RCC 7860 (cell line): ENCODE measurements around the gene MKRN2OS.
A peak's percentile ranks its signal among the peaks of the same experiment; 100 is the strongest.

Source experiments
- DNase-seq: peaks from one replicate; pipeline ENCODE4 v3.0.0-alpha.2; 2015; ENCODE audit warnings: low spot score
- FAIRE-seq: peaks from 2 replicates; lab custom pipeline; 2012; peaks lifted over from hg19 to GRCh38; lab: Jason Lieb, UNC

Gene MKRN2OS

DNA sequence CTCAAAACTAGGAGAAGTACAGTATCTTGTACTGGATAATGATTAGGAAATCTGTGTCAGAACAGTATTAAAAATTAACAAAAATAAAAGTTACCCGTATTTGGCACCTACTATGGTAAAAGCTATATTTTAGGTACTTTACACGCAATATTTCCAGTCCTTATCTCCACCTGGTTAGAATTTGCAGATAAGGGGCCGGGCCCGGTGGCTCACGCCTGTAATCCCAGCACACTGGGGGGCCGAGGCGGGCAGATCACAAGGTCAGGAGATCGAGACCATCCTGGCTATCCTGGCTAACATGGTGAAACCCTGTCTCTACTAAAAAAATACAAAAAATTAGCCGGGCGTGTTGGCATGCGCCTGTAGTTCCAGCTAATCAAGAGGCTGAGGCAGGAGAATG is 28.4 kb downstream of the MKRN2OS start:
- no peak for FAIRE-seq
- no peak for DNase-seq

DNA sequence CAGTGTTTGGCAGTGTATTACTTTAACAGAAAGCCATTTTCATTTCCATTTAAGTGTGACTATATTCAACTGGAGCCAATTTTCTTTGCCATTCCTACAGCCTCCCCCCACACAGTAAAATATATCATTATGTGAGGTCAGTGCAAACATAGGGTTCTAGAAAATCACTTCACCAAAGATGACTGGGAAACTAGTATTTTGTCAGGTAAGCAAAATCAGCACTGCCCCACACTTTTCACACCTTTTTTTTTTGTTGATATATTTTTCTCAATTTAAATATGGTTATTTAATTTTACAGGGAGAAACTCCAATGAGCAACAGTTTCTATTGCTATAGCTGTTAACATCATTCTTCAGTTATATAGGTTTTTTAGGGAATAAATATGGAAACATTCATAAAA is 29.7 kb downstream of the MKRN2OS start:
- no peak for FAIRE-seq
- no peak for DNase-seq

DNA sequence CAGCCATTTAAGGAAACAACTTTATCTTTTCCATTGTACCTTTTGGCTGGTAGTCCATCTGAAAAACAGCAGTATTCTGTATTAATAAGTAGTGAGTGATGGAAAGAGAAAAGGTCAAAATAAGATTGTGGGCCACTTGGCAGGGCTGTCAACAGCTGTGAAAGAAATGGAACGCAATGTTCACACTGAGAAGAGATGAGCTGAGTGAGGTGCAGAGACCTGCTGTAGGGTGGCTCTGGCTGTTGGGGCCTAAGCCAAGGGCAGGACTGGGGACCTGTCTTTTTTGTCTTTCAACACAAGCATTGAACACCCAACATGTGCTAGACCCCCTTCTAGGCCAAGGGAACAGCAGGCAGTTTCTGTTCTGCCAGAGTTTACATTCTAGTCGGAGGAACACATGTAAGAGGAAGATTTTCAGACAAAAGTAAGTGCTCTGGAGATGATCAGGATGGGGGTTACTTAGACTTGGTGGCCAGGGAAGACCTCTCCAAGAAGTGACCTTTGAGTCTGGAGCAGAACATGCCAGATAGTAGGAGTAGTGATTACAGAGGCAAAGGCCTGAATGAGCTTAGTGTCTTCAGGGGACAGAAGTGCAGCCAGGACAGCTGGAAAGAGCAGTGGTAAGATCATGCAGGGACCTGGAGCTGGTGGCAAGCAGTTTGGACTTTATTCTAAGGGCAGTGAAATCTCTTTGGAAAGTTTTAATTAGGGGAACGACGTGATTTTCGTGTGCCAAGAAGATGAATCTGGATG is 31.4 kb downstream of the MKRN2OS start:
- no peak for FAIRE-seq

DNA sequence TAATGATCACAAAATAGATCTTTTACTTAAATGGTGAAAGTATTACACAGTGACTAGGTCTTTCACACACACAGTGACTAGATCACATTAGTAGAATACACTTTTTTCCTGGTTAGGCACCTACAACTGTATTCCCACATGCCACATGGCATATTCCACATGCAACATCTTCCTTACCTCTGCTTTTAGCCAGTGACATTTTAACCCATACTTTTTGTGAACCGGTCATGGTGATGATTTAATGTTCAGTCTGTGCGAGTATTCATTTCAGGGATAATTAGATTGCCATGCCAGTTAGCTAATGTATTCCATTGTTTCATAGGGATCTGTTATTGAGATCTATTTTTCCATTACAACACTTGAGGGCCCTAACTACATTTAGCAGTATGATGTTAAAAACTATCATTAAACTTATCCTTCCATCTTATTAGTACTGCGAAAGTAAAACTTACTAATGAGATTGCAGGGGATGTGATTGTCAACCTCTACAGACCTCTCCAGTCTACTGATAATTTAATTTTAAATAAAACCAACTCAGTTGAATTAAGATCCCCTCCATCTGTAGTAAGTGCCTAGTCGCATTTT is 32.7 kb downstream of the MKRN2OS start:
- no peak for FAIRE-seq
- DNase-seq: no peak

More for the DNA sequence above, 31.4 kb downstream of the MKRN2OS start:
- no peak for DNase-seq

DNA sequence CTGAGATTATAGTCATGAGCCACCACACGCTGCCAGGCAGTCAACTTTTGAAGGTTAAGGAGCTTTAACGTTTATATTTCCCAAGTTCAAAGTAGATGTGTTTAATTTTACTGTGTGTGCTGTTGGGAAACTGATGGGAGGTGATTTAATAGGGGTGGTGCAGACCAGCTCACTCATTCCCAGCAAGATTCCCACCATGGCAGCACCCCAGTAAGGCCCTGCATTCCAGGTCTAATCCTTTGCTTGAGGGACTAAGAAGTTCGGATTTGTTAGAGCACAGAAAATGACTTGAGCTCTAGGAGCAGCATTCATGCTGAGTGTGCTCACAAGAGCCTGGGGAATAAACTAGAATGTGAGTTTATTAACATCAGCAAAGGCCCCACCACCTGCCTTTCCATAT is 35.8 kb downstream of the MKRN2OS start:
- no peak for DNase-seq
- no peak for FAIRE-seq

DNA sequence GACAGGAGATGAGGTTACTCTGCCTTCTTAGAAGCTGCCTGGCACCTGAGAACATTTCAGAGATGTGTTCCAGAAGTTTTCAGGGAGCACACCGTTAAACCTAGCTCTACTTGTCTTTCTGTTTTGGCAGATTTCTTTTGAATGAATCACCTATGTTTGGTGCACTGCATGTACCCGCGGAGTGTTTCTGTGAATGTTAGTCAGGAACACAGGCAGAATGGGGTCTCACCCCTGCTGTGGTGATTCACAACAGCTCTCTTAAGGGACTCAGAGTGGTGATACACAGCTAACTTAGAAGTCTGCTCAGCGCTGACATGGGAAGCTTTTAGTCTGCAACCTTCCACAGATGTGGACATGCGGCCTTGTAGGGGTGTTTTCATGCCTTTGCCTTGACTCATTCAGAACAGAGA is 37.0 kb downstream of the MKRN2OS start:
- FAIRE-seq (no peak), DNase-seq (peak; percentile 54)

DNA sequence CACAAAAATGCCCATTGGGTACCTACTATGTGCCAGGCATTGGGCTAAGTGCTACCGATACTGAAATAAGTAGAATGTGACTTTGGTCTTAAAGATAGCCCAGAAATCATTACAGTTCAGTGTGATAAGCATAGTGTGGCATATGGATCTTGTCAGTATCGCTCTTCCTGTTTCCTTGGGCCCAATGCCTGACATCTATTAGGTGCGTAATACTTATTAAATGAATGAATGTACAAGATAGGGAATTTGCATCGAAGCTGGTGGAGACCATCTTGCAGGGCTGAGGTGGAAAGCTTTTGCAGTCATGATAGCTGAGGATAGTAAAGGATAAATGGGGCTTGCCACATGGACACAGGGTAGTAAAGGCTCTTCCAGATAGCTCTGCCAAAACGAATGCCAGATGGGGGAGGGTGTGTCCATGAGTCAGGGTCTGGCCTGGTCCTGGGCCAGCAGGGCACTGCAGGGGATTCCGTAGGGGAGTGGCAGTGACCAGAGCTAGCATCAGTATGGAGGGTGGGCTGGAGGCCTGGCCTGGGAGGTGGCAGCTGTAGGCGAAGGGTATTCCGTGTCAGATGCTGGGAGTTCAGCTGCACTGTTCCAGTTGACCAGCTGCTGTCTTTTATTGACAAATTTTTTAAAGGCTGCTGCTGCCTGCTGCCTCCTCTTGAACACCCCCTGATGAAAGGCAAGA is 37.6 kb downstream of the MKRN2OS start:
- DNase-seq: no peak
- FAIRE-seq: no peak

DNA sequence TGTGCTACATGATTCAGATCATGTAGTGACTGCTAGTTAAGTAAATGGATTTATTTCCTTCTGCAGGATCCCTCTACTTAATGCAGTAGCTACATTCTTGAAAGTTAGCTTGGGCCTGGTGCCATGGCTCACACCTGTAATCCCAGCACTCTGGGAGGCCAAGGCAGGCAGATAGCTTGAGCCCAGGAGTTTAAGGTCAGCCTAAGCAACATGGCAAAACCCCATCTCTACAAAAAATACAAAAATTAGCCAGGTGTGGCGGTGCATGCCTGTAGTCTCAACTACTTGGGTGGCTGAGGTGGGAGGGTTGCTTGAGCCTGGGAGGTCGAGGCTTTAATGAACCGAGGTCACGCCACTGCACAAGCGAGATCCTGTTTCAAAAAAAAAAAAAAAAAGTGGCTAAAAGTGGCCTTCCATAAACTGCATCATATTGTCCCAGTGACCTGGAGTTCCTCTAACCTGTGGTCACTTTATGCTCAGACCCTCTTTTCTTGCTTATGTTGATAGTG is 39.0 kb downstream of the MKRN2OS start:
- no peak for FAIRE-seq
- no peak for DNase-seq

DNA sequence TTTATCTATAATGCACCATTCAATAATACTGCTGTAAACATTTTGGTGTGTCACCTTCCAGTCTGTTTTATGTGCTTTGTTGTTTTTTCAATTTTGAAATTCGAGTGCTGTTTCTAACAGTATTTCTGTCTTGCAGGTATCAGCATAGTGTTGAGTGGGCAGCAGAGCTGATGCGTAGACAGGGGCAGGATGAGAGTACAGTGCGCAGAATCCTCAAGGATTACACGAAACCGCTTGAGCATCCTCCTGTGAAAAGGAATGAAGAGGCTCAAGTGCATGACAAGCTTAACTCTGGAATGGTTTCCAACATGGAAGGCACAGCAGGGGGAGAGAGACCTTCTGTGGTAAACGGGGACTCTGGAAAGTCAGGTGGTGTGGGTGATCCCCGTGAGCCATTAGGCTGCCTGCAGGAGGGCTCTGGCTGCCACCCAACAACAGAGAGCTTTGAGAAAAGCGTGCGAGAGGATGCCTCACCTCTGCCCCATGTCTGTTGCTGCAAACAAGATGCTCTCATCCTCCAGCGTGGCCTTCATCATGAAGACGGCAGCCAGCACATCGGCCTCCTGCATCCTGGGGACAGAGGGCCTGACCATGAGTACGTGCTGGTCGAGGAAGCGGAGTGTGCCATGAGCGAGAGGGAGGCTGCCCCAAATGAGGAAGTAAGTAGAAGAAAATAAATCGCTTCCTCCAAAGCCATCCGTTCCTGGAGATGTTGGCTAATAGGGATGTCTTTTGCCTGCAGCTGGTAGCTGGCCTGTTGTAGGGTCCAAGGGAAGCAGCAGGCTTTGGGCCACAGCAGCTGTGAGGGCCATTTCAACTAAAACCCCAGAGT is 42.0 kb downstream of the MKRN2OS start:
- DNase-seq: no peak
- FAIRE-seq: no peak

DNA sequence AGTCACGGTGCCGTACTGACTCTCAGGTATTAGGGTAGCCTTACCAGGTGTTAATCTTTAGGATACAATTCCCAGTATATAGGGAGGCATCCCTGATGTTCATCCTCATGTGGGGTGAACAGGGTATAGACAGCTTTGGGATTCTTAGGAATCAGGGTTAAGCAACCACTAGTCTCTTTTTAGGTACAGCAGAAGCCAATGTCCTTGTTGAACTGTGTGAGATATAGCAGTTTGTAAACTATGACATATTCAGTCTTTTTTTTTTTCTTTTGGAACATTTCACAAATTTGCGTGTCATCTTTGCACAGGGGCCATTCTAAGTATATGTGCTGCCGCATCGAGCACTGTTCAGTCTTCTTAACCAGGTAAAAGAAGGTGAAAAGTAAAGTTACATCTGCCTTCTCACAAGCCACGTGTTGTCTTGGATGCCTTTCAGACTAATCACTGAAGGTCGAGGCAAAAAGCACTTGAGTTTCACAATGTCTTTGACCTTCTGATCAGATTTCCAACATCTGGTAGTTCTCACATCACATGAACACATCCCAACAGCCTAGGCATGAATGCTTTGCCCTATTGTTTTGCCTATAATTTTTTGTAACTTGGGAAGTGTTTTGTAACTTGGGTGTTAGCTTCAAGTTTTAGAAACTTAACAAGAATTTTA is 43.8 kb downstream of the MKRN2OS start:
- FAIRE-seq: no peak
- DNase-seq: no peak

DNA sequence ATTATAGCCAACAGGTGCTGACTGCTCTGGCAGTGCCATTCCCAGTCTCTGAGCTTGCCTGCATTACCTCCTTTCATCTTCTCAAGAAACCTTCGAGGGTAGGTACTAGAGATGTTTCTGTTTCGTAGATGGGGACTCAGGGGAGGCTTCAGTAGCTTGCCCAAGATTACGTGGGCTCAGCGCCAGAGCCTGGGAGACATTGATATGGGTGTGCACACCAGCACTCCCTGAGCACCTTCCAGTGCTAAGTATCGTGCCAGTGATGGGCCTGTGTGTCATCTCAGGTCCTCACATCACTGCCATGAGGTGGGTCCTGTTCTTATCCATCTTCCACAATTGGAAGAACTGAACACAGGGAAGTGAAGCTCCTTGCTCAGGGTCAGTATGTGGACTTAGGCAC is 45.8 kb downstream of the MKRN2OS start:
- FAIRE-seq: no peak
- DNase-seq: no peak

DNA sequence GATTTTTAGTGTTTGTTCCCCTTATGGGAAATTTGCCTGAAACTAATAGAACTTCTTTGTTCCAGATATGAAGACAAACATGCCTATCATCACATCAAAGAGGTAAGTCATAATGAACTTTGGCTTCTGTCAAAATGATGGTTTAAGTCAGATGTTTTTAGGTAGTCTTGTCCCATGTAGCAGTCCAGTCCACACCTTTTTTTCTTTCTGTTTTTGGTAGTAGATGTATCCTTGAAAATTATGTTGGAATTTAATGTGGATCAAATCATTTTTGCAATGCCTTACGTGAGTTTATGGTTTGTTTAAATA is 48.9 kb downstream of the MKRN2OS start:
- FAIRE-seq (no peak), DNase-seq (no peak)

DNA sequence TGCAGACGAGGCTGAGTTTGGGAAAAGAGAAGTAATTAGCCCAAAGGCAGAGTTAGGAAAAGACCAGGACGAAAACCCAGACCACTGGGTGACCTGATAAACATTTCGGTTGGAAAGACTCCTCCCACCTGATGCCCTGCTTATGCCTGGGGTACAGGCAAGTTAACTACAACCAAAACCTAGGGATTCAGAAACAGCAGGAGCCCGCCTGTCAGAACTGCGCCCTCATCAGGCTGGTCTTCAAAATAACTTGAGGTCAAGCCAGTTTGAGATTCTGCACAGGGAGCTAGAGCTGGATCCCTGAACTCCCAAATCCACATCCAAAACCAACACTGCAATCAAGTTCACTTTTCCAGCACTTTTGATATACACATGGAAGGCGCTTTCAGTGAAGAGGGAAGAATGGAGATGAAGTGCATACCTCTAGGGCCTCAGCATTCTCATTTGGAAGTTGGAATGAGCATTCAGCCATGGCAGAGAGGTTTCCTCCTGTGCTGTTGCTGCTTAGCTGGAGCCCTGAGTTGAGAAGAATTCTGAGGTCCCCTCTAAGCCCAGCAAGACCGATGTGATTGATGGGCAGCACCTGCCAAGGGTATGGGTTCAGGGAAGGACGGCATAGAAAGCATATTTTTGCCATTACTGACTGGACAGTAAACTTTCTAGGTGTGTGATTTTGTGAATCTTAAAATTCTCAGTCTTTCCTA is 49.4 kb downstream of the MKRN2OS start:
- no peak for FAIRE-seq
- no peak for DNase-seq

DNA sequence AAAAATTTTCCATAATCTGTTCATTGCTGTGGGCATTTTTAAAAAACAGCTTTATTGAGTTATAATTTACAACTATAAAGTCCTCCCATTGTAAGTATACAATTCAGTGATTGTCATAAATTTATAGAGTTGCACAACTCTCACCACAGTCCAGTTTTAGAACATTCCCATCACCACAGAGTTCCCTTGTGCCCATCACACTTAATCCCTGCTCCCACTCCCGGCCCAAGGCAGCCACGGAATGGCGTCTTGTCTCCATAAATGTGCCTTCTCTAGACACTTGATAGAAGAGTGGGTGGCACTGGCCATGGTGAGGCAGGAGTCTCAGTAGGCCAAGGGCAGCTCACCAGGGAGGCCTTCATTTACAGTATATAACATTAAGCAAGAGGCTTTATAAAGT is 54.8 kb downstream of the MKRN2OS start:
- DNase-seq: no peak
- FAIRE-seq: no peak

DNA sequence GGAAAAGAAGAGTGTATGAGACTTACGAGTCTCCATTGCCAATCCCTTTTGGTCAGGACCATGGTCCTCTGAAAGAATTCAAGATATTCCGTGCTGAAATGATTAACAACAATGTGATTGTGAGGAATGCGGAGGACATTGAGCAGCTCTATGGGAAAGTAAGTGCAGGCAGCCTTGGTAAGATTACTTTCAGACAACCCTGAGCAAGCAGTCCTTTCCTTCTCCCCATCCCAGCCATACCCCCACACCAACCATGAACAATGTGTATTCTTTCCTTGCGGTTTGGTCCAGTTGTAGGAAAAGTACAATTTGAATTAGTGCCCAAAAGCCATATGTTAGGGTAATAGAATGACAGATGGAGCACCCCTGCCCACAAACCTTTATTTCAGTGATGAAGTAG is 55.5 kb downstream of the MKRN2OS start:
- no peak for FAIRE-seq

More for the DNA sequence above, 55.5 kb downstream of the MKRN2OS start:
- DNase-seq: no peak
